ENCODE results near the gene GPATCH8.
A peak's percentile ranks its signal among the peaks of the same experiment; 100 is the strongest.
"Not testable (repeated sequence)": the region's sequence is repeated elsewhere in the genome, so short reads cannot be mapped to it uniquely, and the experiment has no call there.

The GPATCH8 gene

DNA sequence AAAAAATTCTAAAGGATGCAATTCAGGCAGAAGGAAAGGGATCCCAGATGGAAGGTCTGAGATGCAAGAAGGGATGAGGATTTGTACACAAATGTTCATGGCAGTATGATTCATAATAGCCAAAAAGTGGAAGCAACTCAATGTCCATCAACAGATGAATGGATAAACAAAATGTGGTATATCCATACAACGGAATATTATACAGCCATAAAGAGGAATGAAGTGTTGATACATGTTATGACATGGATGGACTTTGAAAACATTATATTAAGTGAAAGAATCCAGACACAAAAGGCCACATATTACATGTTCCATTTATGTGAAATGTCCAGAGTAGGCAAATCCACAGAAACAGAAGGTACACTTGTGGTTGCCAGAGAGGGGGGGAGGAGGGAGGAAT, 23.9 kb upstream of the GPATCH8 start:
- DNase-seq, result no peak

GRCh38 chr17:44523672-44523972, 20.4 kb upstream of the GPATCH8 start:
- DNase-seq, result no peak

GRCh38 chr17:44522883-44523671, 19.9 kb upstream of the GPATCH8 start:
- DNase-seq, result peak; percentile 21

GRCh38 chr17:44518032-44518431, 14.8 kb upstream of the GPATCH8 start:
- DNase-seq, result no peak

- DNase-seq, result not testable (repeated sequence)
Observed at GRCh38 chr17:44511241-44512134, 8.3 kb upstream of the GPATCH8 start.

DNA sequence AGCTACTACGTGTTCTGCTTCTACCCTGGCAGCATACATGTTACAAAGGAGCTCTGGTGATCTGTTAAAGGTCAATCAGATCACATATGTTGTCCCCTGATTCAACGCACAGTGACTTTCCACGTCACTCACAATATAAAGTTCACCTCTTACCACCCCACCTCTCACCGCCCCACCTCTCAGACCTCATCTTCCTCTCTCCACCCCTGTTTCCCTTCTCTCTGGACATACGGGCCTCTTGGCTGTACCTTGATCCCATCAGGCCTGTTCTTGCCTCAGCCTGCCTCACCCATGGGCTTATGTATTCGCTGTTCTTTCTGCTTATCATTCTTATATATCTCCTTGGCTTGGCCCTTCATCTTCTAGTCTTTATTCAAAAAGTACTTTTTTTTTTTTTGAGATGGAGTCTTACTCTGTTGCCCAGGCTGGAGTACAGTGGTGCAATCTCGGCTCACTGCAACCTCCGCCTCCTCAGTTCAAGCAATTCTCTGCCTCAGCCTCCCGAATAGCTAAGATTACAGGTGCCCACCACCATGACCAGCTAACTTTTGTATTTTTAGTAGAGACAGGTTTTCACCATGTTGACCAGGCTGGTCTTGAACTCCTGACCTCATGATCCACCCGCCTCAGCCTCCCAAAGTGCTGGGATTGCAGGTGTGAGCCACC, 3.9 kb upstream of the GPATCH8 start:
- not testable (repeated sequence) for DNase-seq

GRCh38 chr17:44502598-44503146, 534 bp downstream of the GPATCH8 start:
- DNase-seq, result no peak

DNA sequence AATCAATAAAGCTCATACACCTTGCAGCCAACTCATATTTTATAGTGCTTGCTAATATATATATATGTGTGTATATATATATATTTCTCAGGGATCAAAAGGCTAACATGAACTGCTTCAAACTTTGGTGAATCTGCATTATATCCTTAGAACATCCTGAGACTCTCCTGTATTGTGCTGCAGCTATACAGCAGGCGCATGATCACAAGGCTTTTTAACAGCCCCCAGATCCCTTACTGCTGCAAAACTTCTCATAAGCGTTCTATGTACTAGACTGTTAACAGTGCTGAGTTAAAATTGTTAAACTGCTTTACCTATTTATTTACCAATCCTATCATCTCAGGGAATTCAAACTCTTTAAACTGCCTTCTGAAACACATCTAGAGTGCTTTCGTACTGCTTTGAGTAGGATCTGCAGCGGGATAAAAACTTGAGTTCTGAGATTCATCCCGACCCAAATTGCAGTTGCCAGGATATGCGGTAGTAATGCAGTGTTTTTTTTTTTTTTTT, 1.3 kb downstream of the GPATCH8 start:
- DNase-seq, result no peak

GRCh38 chr17:44499722-44500121, 3.5 kb downstream of the GPATCH8 start:
- DNase-seq, result no peak

GRCh38 chr17:44496815-44497214, 6.4 kb downstream of the GPATCH8 start:
- DNase-seq, result no peak

GRCh38 chr17:44493339-44493738, 9.9 kb downstream of the GPATCH8 start:
- no peak for DNase-seq

DNA sequence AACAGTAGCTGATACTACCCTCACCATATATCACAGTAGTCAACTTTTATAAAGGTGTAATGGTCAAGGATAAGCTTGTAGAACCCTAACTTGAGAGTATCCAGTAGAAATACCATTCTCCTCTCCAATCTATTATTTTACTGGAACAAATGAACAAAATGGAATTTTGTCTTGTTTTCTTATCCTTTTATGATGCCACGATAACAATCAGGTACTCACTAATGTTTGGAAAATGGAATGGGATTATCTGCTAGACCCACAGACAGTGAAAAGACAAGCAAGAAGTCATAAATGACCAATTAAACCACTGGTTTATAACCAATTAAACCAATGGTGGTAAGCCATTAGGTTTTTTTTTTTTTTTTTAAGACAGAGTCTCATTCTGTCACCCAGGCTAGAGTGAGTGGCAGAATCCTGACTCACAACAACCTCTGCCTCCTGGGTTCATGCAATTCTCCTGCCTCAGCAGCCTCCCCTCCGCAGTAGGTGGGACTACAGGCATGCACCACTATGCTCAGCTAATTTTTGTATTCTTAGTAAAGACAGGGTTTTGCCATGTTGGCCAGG, 10.4 kb downstream of the GPATCH8 start:
- DNase-seq, result no peak

DNA sequence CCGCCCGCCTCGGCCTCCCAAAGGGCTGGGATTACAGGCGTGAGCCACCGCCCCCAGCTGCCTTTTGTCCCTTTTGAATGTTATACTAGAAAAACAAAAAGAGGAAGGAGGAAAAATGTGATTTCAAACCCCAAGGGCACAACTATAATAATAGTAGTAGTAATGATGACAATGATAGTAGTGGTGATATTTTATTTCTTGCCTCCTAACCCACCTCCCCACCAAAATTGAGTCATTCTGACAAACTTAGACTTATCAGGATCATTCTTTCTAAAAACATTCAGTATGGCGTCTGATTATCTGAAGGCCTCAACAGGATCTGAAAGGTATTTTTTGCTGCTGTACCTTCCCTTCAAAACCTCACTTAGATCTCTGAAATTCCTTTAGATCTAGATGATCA, 13.6 kb downstream of the GPATCH8 start:
- no peak for DNase-seq

DNA sequence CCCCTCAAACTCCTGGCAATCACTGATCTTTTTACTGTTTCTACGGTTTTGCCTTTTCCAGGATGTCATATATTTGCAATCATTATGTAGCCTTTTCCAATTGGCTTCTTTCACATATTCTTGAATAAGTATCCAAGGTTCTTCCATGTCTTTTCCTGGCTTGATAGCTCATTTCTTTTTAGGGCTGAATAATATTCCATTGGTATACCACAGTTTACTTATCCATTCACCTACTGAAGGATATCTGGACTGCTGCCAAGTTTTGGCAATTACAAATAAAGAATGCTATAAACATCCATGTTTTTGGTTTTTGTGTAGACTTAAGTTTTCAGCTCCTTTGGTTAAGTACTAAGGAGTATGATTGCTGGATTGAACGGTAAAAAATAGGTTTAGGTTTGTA, 16.0 kb downstream of the GPATCH8 start:
- no peak for DNase-seq

- DNase-seq, result no peak
Observed at GRCh38 chr17:44473367-44473766, 29.8 kb downstream of the GPATCH8 start.

DNA sequence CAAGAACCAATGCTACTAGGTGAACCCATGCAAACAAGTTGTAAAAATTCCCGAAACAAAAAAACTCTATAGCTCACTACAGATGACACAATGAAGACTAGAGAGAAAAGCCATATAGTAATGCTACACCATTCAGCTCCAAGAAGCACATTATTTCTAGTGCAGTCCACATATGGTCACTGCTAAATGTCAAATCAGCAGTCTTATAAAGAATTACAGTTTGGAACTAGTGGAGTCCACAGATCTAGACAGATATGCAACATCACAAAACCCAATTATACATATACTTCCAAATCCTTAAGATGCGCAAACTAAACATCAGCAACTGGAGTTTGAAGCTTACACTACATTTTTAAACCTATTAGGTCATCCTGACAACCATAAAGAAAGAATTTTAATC, 33.5 kb downstream of the GPATCH8 start:
- DNase-seq, result no peak

- no peak for DNase-seq
Observed at GRCh38 chr17:44467108-44467507, 36.1 kb downstream of the GPATCH8 start.

DNA sequence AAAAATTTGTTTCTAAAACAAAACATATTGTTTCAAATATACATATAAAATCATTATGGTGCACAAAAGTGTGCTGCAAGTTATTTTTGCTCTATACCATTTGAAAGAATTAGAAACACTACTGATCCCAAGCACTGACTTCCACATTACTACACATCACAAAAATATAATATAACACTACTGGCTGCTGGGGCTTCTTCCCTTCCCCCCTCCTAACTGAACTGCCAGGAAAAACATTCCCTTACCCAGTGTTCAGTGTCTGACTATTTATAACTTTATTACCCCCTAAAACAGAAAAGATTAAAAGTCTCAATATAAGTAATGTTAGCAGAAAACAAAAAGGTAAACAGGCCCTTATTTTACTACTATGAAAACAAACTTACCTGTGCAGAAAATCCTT, 36.9 kb downstream of the GPATCH8 start:
- no peak for DNase-seq

DNA sequence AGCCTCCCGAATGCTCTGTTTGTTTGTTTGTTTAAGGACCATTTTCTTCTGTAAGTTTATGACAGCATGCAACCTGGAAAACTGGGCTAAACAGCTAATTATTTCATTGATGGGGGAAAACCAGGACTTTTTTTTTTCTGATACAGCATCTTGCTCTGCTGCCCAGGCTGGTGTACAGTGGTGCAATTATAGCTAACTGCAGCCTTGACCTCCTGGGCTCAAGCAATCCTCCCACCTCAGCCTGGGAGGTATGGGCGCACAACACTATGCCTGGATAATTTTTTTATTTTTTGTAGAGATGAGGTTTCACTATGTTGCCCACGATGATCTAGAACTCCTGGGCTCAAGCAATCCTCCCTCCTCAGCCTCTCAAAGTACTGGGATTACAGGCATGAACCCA, 37.3 kb downstream of the GPATCH8 start:
- no peak for DNase-seq

GRCh38 chr17:44465276-44465675, 37.9 kb downstream of the GPATCH8 start:
- DNase-seq, result no peak

GRCh38 chr17:44464037-44464436, 39.2 kb downstream of the GPATCH8 start:
- DNase-seq, result no peak

GRCh38 chr17:44451832-44452231, 51.4 kb downstream of the GPATCH8 start:
- DNase-seq, result no peak
